IMR-90 (cell line): ENCODE results near the gene COX19. TPM values are rescaled to one million over a fixed set of nuclear protein-coding genes. Genes with fewer than 3 reads are reported as not detected.

Experiments used
- ATAC-seq: fragments of 200-7000 bp; cut with Tn5 transposase; 2 replicates; pipeline ENCODE4 v1.9.1; 2020; ENCODE audit warnings: low read depth, mild to moderate bottlenecking, moderate library complexity
- BruUV-seq: library from RNA; stranded (reverse); fragments of 400-500 nt; replicated peaks from 2 replicates; lab custom pipeline; 2021; lab: Mats Ljungman, UMichigan
- CTCF ChIA-PET: fragments of 300-600 bp; formaldehyde crosslinking; extraction: SDS; loops from one replicate; lab custom pipeline; 2021; ENCODE audit warnings: antibody characterized with exemption; lab: Yijun Ruan, JAX
- POLR2A ChIA-PET: fragments of 300-600 bp; sonication (Branson Sonifier 250); formaldehyde crosslinking; loops from one replicate; lab custom pipeline; 2022; ENCODE audit warnings: antibody characterized with exemption; ENCODE audit not compliant: unreplicated experiment; lab: Charles Lee
- DNase-seq: peaks from one replicate; pipeline ENCODE4 v3.0.0; 2013
- H2AFZ ChIP-seq: replicated peaks from 2 replicates; pipeline ENCODE3; 2013; ENCODE audit warnings: low read length, mild to moderate bottlenecking; ENCODE audit not compliant: poor library complexity
- H2AK5ac ChIP-seq: 2 replicates; pipeline ENCODE4 v1.6.1; 2013; ENCODE audit warnings: low read depth, low read length, inconsistent platforms
- H2AK9ac ChIP-seq: replicated peaks from 2 replicates; pipeline ENCODE3; 2013; ENCODE audit warnings: mild to moderate bottlenecking, low read depth, low read length, moderate library complexity; ENCODE audit not compliant: poor library complexity
- H2BK120ac ChIP-seq: 2 replicates; pipeline ENCODE4 v1.6.1; 2013; ENCODE audit warnings: low read depth, low read length, inconsistent platforms
- H2BK15ac ChIP-seq: 3 replicates; pipeline ENCODE4 v1.6.1; 2013; ENCODE audit warnings: low read depth, low read length, inconsistent platforms
- H2BK20ac ChIP-seq: 2 replicates; pipeline ENCODE4 v1.6.1; 2013; ENCODE audit warnings: low read depth, mild to moderate bottlenecking, inconsistent platforms, low read length, moderate library complexity
- H2BK5ac ChIP-seq: 2 replicates; pipeline ENCODE4 v1.6.1; 2013; ENCODE audit warnings: mild to moderate bottlenecking, low read depth, low read length, inconsistent platforms; ENCODE audit not compliant: poor library complexity, severe bottlenecking
- H3K14ac ChIP-seq: replicated peaks from 2 replicates; pipeline ENCODE4 v1.6.1; 2013; ENCODE audit warnings: low read depth, low read length, inconsistent platforms
- H3K18ac ChIP-seq: 2 replicates; pipeline ENCODE4 v1.6.1; 2013; ENCODE audit warnings: low read depth, low read length, control low read depth
- H3K23ac ChIP-seq: 2 replicates; pipeline ENCODE4 v1.6.1; 2013; ENCODE audit warnings: low read depth, low read length, inconsistent platforms
- H3K27ac ChIP-seq: 2 replicates; pipeline ENCODE4 v1.5.1; 2013; ENCODE audit warnings: mild to moderate bottlenecking, control low read depth, low read length; ENCODE audit not compliant: insufficient read depth
- H3K27me3 ChIP-seq: 2 replicates; pipeline ENCODE4 v1.6.1; 2013; ENCODE audit warnings: low read length; ENCODE audit not compliant: control insufficient read depth, insufficient read depth
- H3K36me3 ChIP-seq: 2 replicates; pipeline ENCODE4 v1.6.1; 2013; ENCODE audit warnings: low read length, mixed read lengths; ENCODE audit not compliant: control insufficient read depth, insufficient read depth
- H3K4ac ChIP-seq: 2 replicates; pipeline ENCODE4 v1.6.1; 2013; ENCODE audit warnings: low read depth, low read length, inconsistent platforms
- H3K4me1 ChIP-seq: 2 replicates; pipeline ENCODE4 v1.6.1; 2013; ENCODE audit warnings: low read length, mixed read lengths; ENCODE audit not compliant: control insufficient read depth, insufficient read depth
- H3K4me2 ChIP-seq: 2 replicates; pipeline ENCODE4 v1.6.1; 2013; ENCODE audit warnings: low read depth, mild to moderate bottlenecking, control low read depth, low read length, moderate library complexity
- H3K4me3 ChIP-seq: 2 replicates; pipeline ENCODE4 v1.5.1; 2013; ENCODE audit warnings: low read depth, mild to moderate bottlenecking, control low read depth, low read length, moderate library complexity; ENCODE audit not compliant: insufficient read depth
- H3K56ac ChIP-seq: 2 replicates; pipeline ENCODE4 v1.6.1; 2013; ENCODE audit warnings: low read length, inconsistent platforms; ENCODE audit not compliant: insufficient read depth; ENCODE audit errors: extremely low read depth
- H3K79me1 ChIP-seq, 2 experiments: 2 replicates each; pipeline ENCODE4 v1.6.1; 2013; ENCODE audit warnings: low read length in 2 of 2, inconsistent platforms in 1 of 2, low read depth in 1 of 2
- H3K9ac ChIP-seq: 2 replicates; pipeline ENCODE4 v1.6.1; 2013; ENCODE audit warnings: low read depth, low read length, control low read depth
- H3K9me1 ChIP-seq: 2 replicates; pipeline ENCODE4 v1.6.1; 2013; ENCODE audit warnings: low read length, inconsistent platforms; ENCODE audit not compliant: insufficient read depth
- H3K9me3 ChIP-seq: 2 replicates; pipeline ENCODE4 v1.6.1; 2013; ENCODE audit warnings: low read length; ENCODE audit not compliant: control insufficient read depth, insufficient read depth
- H4K20me1 ChIP-seq: 2 replicates; pipeline ENCODE4 v1.6.1; 2013; ENCODE audit warnings: low read length, inconsistent platforms; ENCODE audit not compliant: insufficient read depth
- H4K5ac ChIP-seq: 2 replicates; pipeline ENCODE4 v1.6.1; 2013; ENCODE audit warnings: mild to moderate bottlenecking, low read depth, low read length, control low read depth
- H4K8ac ChIP-seq, 2 experiments: 2 replicates each; pipeline ENCODE4 v1.6.1; 2013; ENCODE audit warnings: low read depth in 2 of 2, low read length in 2 of 2, control low read depth in 1 of 2, inconsistent platforms in 1 of 2
- H4K91ac ChIP-seq: 2 replicates; pipeline ENCODE4 v1.6.1; 2013; ENCODE audit warnings: low read depth, low read length, inconsistent platforms; ENCODE audit not compliant: insufficient read depth
- BHLHE40 ChIP-seq: fragments of 150-350 bp; IDR thresholded peaks from 2 replicates; pipeline ENCODE4 v1.6.1; 2016; ENCODE audit warnings: mild to moderate bottlenecking, low read depth, low read length
- CEBPB ChIP-seq: IDR thresholded peaks from 2 replicates; pipeline ENCODE4 v1.6.1; 2012; ENCODE audit warnings: low read depth, low read length, improper control_type of control experiment
- CHD1 ChIP-seq: IDR thresholded peaks from 2 replicates; pipeline ENCODE4 v1.6.1; 2012; ENCODE audit warnings: low read depth, low read length, improper control_type of control experiment
- MAFK ChIP-seq: IDR thresholded peaks from 2 replicates; pipeline ENCODE4 v1.6.1; 2012; ENCODE audit warnings: low read depth, low read length, improper control_type of control experiment
- MXI1 ChIP-seq: IDR thresholded peaks from 2 replicates; pipeline ENCODE4 v1.6.1; 2012; ENCODE audit warnings: low read depth, mild to moderate bottlenecking, low read length, moderate library complexity, borderline replicate concordance
- POLR2A ChIP-seq: IDR thresholded peaks from 2 replicates; pipeline ENCODE4 v1.6.1; 2012; ENCODE audit warnings: mild to moderate bottlenecking, low read depth, low read length
- RAD21 ChIP-seq: IDR thresholded peaks from 2 replicates; pipeline ENCODE4 v1.6.1; 2012; ENCODE audit warnings: low read length, improper control_type of control experiment
- RCOR1 ChIP-seq: IDR thresholded peaks from 2 replicates; pipeline ENCODE4 v1.6.1; 2012; ENCODE audit warnings: mild to moderate bottlenecking, low read length, improper control_type of control experiment; ENCODE audit not compliant: insufficient replicate concordance
- RFX5 ChIP-seq: IDR thresholded peaks from 2 replicates; pipeline ENCODE4 v1.8.0; 2012; ENCODE audit warnings: low read depth, mild to moderate bottlenecking, low read length, moderate library complexity
- SMC3 ChIP-seq: fragments of 150-350 bp; IDR thresholded peaks from 2 replicates; pipeline ENCODE4 v1.6.1; 2016; ENCODE audit warnings: low read depth, mild to moderate bottlenecking, antibody characterized with exemption, low read length, moderate library complexity
- WGBS, 2 experiments: methylation state at CpG; one replicate each; pipeline versions ENCODE4 v1.1.5 to v1.1.7; 2013; ENCODE audit warnings: missing lambda C conversion rate in 2 of 2; ENCODE audit not compliant: insufficient read length in 1 of 2; ENCODE audit errors: extremely low coverage in 2 of 2; 5-methylcytosine and 5-hydroxymethylcytosine counted together
- dilution Hi-C: fragments of 300-500 bp; cut with HindIII; formaldehyde crosslinking; loops from one replicate; pipeline ENCODE4 v1.14.3; 2018; ENCODE audit warnings: low sequenced_read_pairs; ENCODE audit not compliant: unreplicated experiment
- in situ Hi-C: fragments of 300-500 bp; cut with MboI; formaldehyde crosslinking; loops from 3 replicates; pipeline ENCODE4 v1.14.3; 2019; ENCODE audit warnings: low sequenced_read_pairs, inconsistent platforms, mixed read lengths
- intact Hi-C: fragments of 100-400 bp; cut with micrococcal nuclease; formaldehyde crosslinking; loops from 2 replicates; pipeline ENCODE4 v1.10.0; 2022
- polyA plus RNA-seq, 3 experiments: library from polyadenylated mRNA; depleted of rRNA; stranded (reverse); fragments of >200 nt; gene quantifications; 2 replicates each; pipeline ENCODE4 v1.2.3, GENCODE V29; 2012; ENCODE audit warnings: low replicate concordance in 1 of 3
- total RNA-seq: library from RNA; depleted of rRNA; stranded (reverse); fragments of >200 nt; gene quantifications from 2 replicates; pipeline ENCODE4 v1.2.3, GENCODE V29; 2012
- TF ChIP-seq, protein P1 (sequence below): fragments of 150-350 bp; IDR thresholded peaks from 2 replicates; pipeline ENCODE4 v1.6.1; 2016; ENCODE audit warnings: low read depth, mild to moderate bottlenecking, low read length, moderate library complexity, borderline replicate concordance

COX19 gene
- total and polyA plus RNA-seq, 2 of the 4 experiments (the other 2 are of a cell fraction), result 3.9 to 7.3 TPM

DNA sequence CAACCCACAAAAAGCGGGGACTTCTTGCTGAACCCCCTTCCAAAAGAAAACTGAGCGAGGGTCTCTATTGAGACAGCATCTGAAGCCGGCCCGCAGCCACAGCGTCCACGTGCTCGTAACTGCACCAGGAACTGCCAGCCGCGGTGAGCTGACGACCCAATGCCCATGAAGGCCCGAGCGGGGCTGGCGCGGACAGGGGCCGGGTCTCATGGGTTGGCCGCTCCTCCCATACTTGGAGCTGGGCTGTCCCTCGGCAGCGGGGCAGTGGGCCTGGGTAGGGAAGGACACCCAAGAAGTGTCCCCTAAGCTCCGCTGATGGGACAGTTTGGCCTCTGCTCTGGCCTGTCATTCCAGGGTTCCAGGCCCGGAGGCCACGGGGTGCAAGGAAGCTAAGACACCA, 30.0 kb upstream of the COX19 start:
- no peak for TF ChIP-seq SMC3
- no peak for TF ChIP-seq RFX5
- TF ChIP-seq CHD1, result no peak
- no peak for TF ChIP-seq CEBPB
- no peak for TF ChIP-seq MXI1
- TF ChIP-seq BHLHE40, result no peak
- TF ChIP-seq, protein P1, sequence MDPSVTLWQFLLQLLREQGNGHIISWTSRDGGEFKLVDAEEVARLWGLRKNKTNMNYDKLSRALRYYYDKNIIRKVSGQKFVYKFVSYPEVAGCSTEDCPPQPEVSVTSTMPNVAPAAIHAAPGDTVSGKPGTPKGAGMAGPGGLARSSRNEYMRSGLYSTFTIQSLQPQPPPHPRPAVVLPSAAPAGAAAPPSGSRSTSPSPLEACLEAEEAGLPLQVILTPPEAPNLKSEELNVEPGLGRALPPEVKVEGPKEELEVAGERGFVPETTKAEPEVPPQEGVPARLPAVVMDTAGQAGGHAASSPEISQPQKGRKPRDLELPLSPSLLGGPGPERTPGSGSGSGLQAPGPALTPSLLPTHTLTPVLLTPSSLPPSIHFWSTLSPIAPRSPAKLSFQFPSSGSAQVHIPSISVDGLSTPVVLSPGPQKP, result no peak
- TF ChIP-seq MAFK, result no peak
- TF ChIP-seq RCOR1, result no peak
- no peak for TF ChIP-seq POLR2A
- TF ChIP-seq RAD21, result no peak
- Histone ChIP-seq H2AFZ (no peak overlapping the region), H3K4me2 (no peak overlapping the region), H3K27ac (no peak overlapping the region), H3K9me3 (no peaks in the 10 kb centered on the region), H3K4ac (no peak overlapping the region), H3K9ac (no peak overlapping the region), H3K56ac (no peak overlapping the region), H2AK9ac (no peak overlapping the region), H4K8ac (no peak overlapping the region), H2BK120ac (no peak overlapping the region), H2BK5ac (no peak overlapping the region), H4K91ac (no peak overlapping the region), H3K14ac (no peak overlapping the region), H4K20me1 (0 out of 2 replicates have a peak, but pooled peaks cover 14% of the 10 kb centered on the region), H2BK15ac (no peak overlapping the region), H3K18ac (no peak overlapping the region), H3K9me1 (peaks cover 4% of the 10 kb centered on the region), H2AK5ac (no peak overlapping the region), H3K79me1 (peaks cover 0 to 13% of the 10 kb centered on the region in 2 experiments; a peak in 3 of 4 replicates), H3K23ac (no peak overlapping the region), H3K4me3 (no peak overlapping the region), H3K27me3 (no peaks in the 10 kb centered on the region), H2BK20ac (no peak overlapping the region), H3K36me3 (peaks cover 25% of the 10 kb centered on the region), H3K4me1 (no peaks in the 10 kb centered on the region), H4K5ac (no peak overlapping the region)
- no TSS peak for BruUV-seq
- ChIA-PET POLR2A (no interaction called here), CTCF (interaction anchor here (0.9 to 1.6 kb wide), 2 partner anchors 12 to 60 kb away, joined by 3 to 5 read pairs; no protein-coding TSS in a partner anchor)
- WGBS, 2 experiments, result 96% methylated on average over 12 of the region's 21 CpGs; no CpG with 5 or more reads in 1 of the 2 experiments
- dilution Hi-C loops (no loop called here), in situ Hi-C loops (no loop called here), intact Hi-C loops (no loop called here)
- ATAC-seq (no peak), DNase-seq (no peak)
